ENCODE measurements around the gene ATXN1L.
"Not testable (repeated sequence)": the region's sequence is repeated elsewhere in the genome, so short reads cannot be mapped to it uniquely, and the experiment has no call there.

The ATXN1L gene

GRCh38 chr16:71895679-71896365, 50.0 kb downstream of the ATXN1L start:
- DNase-seq, result no peak

- no peak for DNase-seq
These were observed 51.1 kb downstream of the ATXN1L start for GRCh38 chr16:71896764-71897368.

- no peak for DNase-seq
These were observed 53.4 kb downstream of the ATXN1L start for GRCh38 chr16:71899171-71899570.

GRCh38 chr16:71902656-71903365, 57.0 kb downstream of the ATXN1L start:
- DNase-seq, result no peak

GRCh38 chr16:71903608-71904007, 57.8 kb downstream of the ATXN1L start:
- no peak for DNase-seq

- no peak for DNase-seq
These were observed 58.5 kb downstream of the ATXN1L start for GRCh38 chr16:71904239-71904638.

- not testable (repeated sequence) for DNase-seq
These were observed 60.0 kb downstream of the ATXN1L start for GRCh38 chr16:71905765-71906164.
